Measurements from ENCODE around the gene CD300LB.

DNA sequence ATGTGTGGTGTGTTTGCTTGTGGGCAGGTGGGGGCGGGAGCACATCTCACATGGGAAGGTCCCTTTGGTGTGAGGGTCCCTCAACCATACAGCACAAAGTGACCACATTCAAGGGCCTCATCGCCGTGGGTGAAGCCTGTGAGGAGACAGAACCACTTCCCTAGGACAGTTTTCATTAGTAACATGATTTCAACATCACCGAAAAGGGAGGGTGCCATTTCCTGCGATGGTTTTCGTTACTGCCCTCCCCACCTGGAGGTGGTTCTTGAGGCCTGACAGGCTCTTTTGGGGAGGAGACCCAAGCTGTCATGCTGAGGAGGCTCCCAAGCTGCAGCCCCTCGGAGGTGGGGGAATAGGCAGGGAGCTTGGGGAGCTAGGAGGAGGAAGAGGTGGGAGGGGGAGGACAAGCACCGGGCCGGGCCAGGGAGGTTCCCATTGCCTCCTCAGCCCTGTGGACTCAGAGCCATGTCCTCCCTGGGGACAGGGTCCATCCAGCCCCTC is 9.5 kb downstream of the CD300LB start:
- TF ChIP-seq POLR2AphosphoS5 (IDR thresholded peaks at IDR 0.05): peak; percentile 9 to 68 (median 37)
- TF ChIP-seq, protein P1, sequence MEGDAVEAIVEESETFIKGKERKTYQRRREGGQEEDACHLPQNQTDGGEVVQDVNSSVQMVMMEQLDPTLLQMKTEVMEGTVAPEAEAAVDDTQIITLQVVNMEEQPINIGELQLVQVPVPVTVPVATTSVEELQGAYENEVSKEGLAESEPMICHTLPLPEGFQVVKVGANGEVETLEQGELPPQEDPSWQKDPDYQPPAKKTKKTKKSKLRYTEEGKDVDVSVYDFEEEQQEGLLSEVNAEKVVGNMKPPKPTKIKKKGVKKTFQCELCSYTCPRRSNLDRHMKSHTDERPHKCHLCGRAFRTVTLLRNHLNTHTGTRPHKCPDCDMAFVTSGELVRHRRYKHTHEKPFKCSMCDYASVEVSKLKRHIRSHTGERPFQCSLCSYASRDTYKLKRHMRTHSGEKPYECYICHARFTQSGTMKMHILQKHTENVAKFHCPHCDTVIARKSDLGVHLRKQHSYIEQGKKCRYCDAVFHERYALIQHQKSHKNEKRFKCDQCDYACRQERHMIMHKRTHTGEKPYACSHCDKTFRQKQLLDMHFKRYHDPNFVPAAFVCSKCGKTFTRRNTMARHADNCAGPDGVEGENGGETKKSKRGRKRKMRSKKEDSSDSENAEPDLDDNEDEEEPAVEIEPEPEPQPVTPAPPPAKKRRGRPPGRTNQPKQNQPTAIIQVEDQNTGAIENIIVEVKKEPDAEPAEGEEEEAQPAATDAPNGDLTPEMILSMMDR (IDR thresholded peaks at IDR 0.05 in 8 of 11, conservative IDR thresholded peaks at IDR 0.05 in 3 of 11): no peak

Measured in spleen (tissue), 7 donors.